Fibroblast of lung (primary cell): Measurements from ENCODE around the gene TDG. TPM values are rescaled to one million over a fixed set of nuclear protein-coding genes. Genes with fewer than 3 reads are reported as not detected.
"Not testable (repeated sequence)": the region's sequence is repeated elsewhere in the genome, so short reads cannot be mapped to it uniquely, and the experiment has no call there.

Experiments
- DNase-seq, 2 donors: peaks; one replicate each; pipeline versions ENCODE4 v3.0.0 to v3.0.0-alpha.2; 2010; ENCODE audit warnings: low read depth in 2 of 2
- H2AFZ ChIP-seq: 2 replicates; pipeline ENCODE4 v1.5.1; 2012; ENCODE audit warnings: low read length, control low read depth, inconsistent platforms
- H3K27ac ChIP-seq: 2 replicates; pipeline ENCODE4 v1.5.1; 2011; ENCODE audit warnings: low read length, control low read depth; ENCODE audit not compliant: insufficient read depth
- H3K27me3 ChIP-seq: 2 replicates; pipeline ENCODE4 v1.5.1; 2011; ENCODE audit warnings: mild to moderate bottlenecking, low read length; ENCODE audit not compliant: control insufficient read depth, insufficient read depth
- H3K36me3 ChIP-seq: 2 replicates; pipeline ENCODE4 v1.5.1; 2011; ENCODE audit warnings: low read length; ENCODE audit not compliant: control insufficient read depth, insufficient read depth
- H3K4me1 ChIP-seq: 2 replicates; pipeline ENCODE4 v1.5.1; 2011; ENCODE audit warnings: low read length; ENCODE audit not compliant: control insufficient read depth, insufficient read depth; ENCODE audit errors: extremely low read depth
- H3K4me2 ChIP-seq: 2 replicates; pipeline ENCODE4 v1.5.1; 2011; ENCODE audit warnings: low read length, control low read depth; ENCODE audit not compliant: insufficient read depth; ENCODE audit errors: extremely low read depth
- H3K4me3 ChIP-seq, 4 experiments: fragments of 200-600 bp in 1 of 4; sonication (generic) in 1 of 4; replicated peaks in 1 of 4; 2 replicates each; pipeline ENCODE4 v1.5.1; 2011 to 2016; ENCODE audit warnings: low read length in 4 of 4, low read depth in 3 of 4, mild to moderate bottlenecking in 3 of 4, control low read depth in 2 of 4, inconsistent platforms in 1 of 4, mixed read lengths in 1 of 4; ENCODE audit not compliant: insufficient read depth in 1 of 4; ENCODE audit errors: control extremely low read depth in 1 of 4
- H3K79me2 ChIP-seq: 2 replicates; pipeline ENCODE4 v1.5.1; 2012; ENCODE audit warnings: mild to moderate bottlenecking, low read length, inconsistent platforms; ENCODE audit not compliant: control insufficient read depth, insufficient read depth
- H3K9ac ChIP-seq: 2 replicates; pipeline ENCODE4 v1.5.1; 2011; ENCODE audit warnings: mild to moderate bottlenecking, low read length, control low read depth; ENCODE audit not compliant: insufficient read depth
- H3K9me3 ChIP-seq: 2 replicates; pipeline ENCODE4 v1.5.1; 2012; ENCODE audit warnings: low read depth, low read length; ENCODE audit not compliant: control insufficient read depth, insufficient read depth
- H4K20me1 ChIP-seq: 2 replicates; pipeline ENCODE4 v1.5.1; 2011; ENCODE audit warnings: low read length; ENCODE audit not compliant: control insufficient read depth, insufficient read depth; ENCODE audit errors: extremely low read depth
- EZH2 ChIP-seq: IDR thresholded peaks from 2 replicates; pipeline ENCODE4 v1.5.1; 2012; ENCODE audit warnings: low read length, control low read depth, mild to moderate bottlenecking; ENCODE audit errors: missing control alignments
- polyA plus RNA-seq, 2 donors: library from polyadenylated mRNA; depleted of rRNA in 1 of 2; stranded (reverse) in 1 of 2; unstranded in 1 of 2; fragments of >200 nt; gene quantifications; 2 replicates each; pipeline ENCODE4 v1.2.1, GENCODE V29; 2011 to 2012; ENCODE audit warnings: missing spikeins in 1 of 2
- total RNA-seq: library from RNA; depleted of rRNA; stranded (reverse); fragments of >200 nt; gene quantifications from 2 replicates; pipeline ENCODE4 v1.2.1, GENCODE V29; 2014
- TF ChIP-seq, protein P1 (sequence below), 2 donors: IDR thresholded peaks in 1 of 2; conservative IDR thresholded peaks in 1 of 2; 1 replicate in 1 of 2; 2 replicates in 1 of 2; pipeline ENCODE4 v1.5.1; 2011 to 2012; ENCODE audit warnings: low read length in 2 of 2, control low read depth in 1 of 2, inconsistent platforms in 1 of 2, low read depth in 1 of 2, mild to moderate bottlenecking in 1 of 2

Gene TDG
- total and polyA plus RNA-seq, 2 donors (not counting 1 experiment from before 2014, with no cell fraction given): 18.8 to 19.4 TPM

DNA sequence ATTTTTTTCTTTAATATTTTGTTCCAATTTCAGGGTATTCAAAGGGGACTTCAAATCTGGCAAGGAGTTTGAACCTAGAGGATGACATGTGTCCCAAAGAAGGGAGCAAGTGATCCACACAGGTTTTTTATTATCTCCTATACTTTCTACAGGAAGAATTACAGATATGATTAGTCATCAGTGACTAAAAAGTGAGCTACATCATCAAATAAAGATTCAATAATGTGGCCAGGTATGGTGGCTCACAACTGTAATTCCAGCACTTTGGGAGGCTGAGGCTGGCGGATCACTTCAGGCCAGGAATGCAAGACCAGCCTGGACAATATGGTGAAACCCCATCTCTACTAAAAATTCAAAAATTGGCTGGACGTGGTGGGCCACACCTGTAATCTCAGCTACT lies 60.1 kb downstream of the TDG start:
- no peaks in the 10 kb centered on the region for H3K4me1 ChIP-seq
- no peaks in the 10 kb centered on the region for H4K20me1 ChIP-seq
- H3K27me3 ChIP-seq: no peaks in the 10 kb centered on the region
- no peak overlapping the region for H2AFZ ChIP-seq
- no peak overlapping the region for H3K4me2 ChIP-seq
- no peak for DNase-seq
- no peak for TF ChIP-seq EZH2
- TF ChIP-seq, protein P1, sequence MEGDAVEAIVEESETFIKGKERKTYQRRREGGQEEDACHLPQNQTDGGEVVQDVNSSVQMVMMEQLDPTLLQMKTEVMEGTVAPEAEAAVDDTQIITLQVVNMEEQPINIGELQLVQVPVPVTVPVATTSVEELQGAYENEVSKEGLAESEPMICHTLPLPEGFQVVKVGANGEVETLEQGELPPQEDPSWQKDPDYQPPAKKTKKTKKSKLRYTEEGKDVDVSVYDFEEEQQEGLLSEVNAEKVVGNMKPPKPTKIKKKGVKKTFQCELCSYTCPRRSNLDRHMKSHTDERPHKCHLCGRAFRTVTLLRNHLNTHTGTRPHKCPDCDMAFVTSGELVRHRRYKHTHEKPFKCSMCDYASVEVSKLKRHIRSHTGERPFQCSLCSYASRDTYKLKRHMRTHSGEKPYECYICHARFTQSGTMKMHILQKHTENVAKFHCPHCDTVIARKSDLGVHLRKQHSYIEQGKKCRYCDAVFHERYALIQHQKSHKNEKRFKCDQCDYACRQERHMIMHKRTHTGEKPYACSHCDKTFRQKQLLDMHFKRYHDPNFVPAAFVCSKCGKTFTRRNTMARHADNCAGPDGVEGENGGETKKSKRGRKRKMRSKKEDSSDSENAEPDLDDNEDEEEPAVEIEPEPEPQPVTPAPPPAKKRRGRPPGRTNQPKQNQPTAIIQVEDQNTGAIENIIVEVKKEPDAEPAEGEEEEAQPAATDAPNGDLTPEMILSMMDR (conservative IDR thresholded peaks at IDR 0.05 in 1 of 2, IDR thresholded peaks at IDR 0.05 in 1 of 2; ENCODE audit: low read depth in 1 of 2, low read length in 2 of 2): no peak
- no peaks in the 10 kb centered on the region for H3K79me2 ChIP-seq
- no peaks in the 10 kb centered on the region for H3K36me3 ChIP-seq
- H3K9ac ChIP-seq: no peak overlapping the region
- H3K9me3 ChIP-seq: no peaks in the 10 kb centered on the region
- no peak overlapping the region for H3K4me3 ChIP-seq
- H3K27ac ChIP-seq: no peak overlapping the region

DNA sequence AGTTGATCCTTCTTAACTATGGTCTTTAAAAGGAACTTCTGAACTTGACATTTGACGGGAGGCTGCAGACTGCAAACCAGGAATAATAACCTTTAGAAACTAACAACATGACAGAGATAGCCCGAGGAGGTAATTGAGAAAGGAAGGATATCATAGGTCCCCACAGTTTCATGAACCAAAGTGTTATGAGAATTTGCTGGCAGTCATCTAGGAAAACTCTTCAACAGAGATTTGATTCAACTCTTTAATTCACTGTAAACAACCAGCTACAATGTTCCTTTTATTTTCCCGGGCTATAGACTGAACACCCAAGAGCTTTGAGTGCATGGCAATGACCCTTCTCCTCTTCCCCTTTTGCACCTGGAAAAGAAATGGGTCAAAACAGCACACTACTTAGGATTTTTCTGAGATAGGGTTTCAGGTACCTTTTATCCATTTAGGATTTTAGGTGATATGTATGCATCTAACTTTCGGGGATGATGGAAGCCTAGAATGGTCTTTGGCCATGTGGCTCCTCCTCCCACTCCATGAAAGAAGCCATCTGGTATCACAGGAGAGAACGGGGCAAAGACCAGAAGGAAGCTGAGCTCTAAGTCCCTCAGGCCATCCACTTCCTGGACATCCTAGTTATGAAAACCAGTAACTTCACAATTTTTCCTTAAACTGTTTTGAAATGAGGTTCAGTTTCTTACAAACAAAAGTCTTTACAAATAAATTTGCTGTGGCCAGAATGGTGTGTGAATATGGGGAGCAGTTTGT lies 61.3 kb downstream of the TDG start:
- Histone ChIP-seq H3K27ac (no peak overlapping the region), H3K4me1 (no peaks in the 10 kb centered on the region), H3K4me3 (no peak overlapping the region), H3K36me3 (no peaks in the 10 kb centered on the region), H2AFZ (no peak overlapping the region), H3K9me3 (no peaks in the 10 kb centered on the region), H3K4me2 (no peak overlapping the region), H3K9ac (no peak overlapping the region), H3K79me2 (no peaks in the 10 kb centered on the region), H3K27me3 (no peaks in the 10 kb centered on the region), H4K20me1 (no peaks in the 10 kb centered on the region)
- no peak for TF ChIP-seq EZH2
- DNase-seq: no peak

DNA sequence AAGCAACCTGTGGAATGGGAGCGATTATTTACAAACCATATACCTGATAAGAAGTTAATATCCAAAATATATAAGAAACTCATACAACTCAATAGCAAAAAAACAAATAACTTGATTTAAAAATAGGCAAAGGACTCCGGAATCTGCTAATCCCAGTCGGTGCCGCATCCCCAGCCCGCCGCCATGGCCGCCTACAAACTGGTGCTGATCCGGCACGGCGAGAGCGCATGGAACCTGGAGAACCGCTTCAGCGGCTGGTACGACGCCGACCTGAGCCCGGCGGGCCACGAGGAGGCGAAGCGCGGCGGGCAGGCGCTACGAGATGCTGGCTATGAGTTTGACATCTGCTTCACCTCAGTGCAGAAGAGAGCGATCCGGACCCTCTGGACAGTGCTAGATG lies 64.9 kb downstream of the TDG start:
- not testable (repeated sequence) for H3K36me3 ChIP-seq, H3K9ac ChIP-seq, H2AFZ ChIP-seq, H3K79me2 ChIP-seq, H3K27ac ChIP-seq, H3K9me3 ChIP-seq, DNase-seq, H3K27me3 ChIP-seq, H4K20me1 ChIP-seq, H3K4me1 ChIP-seq, H3K4me2 ChIP-seq, H3K4me3 ChIP-seq

DNA sequence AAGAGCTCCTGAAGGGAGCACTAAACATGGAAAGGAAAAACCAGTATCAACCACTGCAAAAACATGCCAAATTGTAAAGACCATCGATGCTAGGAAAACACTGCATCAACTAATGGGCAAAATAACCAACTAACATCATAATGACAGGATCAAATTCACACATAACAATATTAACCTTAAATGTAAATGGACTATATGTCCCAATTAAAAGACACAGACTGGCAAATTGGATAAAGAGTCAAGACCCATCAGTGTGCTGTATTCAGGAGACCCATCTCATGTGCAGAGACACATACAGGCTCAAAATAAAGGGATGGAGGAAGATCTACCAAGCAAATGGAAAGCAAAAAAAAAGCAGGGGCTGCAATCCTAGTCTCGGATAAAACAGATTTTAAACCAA lies 70.5 kb downstream of the TDG start:
- H3K36me3 ChIP-seq, H3K27ac ChIP-seq, H3K9me3 ChIP-seq, H3K9ac ChIP-seq, H4K20me1 ChIP-seq, H3K4me3 ChIP-seq, H3K4me1 ChIP-seq, H3K27me3 ChIP-seq, H3K79me2 ChIP-seq, DNase-seq, H3K4me2 ChIP-seq, H2AFZ ChIP-seq: not testable (repeated sequence)

Other genes with a start within 250 kb of the TDG start
- 10.0 and 10.4 TPM in 2 replicates for gene NT5DC3, start 124.6 kb upstream of the TDG start, total RNA-seq
- gene NT5DC3, start 124.6 kb upstream of the TDG start, polyA plus RNA-seq: 4.1 and 4.7 TPM in 2 replicates
- gene HSP90B1, start 35.5 kb upstream of the TDG start, total RNA-seq: 381 and 1,015 TPM in 2 replicates
- 779 and 983 TPM in 2 replicates for gene HSP90B1, start 35.5 kb upstream of the TDG start, polyA plus RNA-seq
- 12.6 and 36.3 TPM in 2 replicates for gene GLT8D2, start 84.3 kb downstream of the TDG start, total RNA-seq
- 61.9 and 90.1 TPM in 2 replicates for gene GLT8D2, start 84.3 kb downstream of the TDG start, polyA plus RNA-seq
- 28.0 and 36.2 TPM in 2 replicates for gene HCFC2, start 98.7 kb downstream of the TDG start, total RNA-seq
- gene HCFC2, start 98.7 kb downstream of the TDG start, polyA plus RNA-seq: 16.4 and 27.0 TPM in 2 replicates
- 32.2 and 48.0 TPM in 2 replicates for gene NFYB, start 172.3 kb downstream of the TDG start, total RNA-seq
- 30.0 and 39.9 TPM in 2 replicates for gene NFYB, start 172.3 kb downstream of the TDG start, polyA plus RNA-seq
- 737 and 1,000 TPM in 2 replicates for gene TXNRD1, start 249.9 kb downstream of the TDG start, total RNA-seq
- gene TXNRD1, start 249.9 kb downstream of the TDG start, polyA plus RNA-seq: 436 and 556 TPM in 2 replicates